ENCODE data around the gene CCHCR1. TPM values are rescaled to one million over a fixed set of nuclear protein-coding genes. Genes with fewer than 3 reads are reported as not detected.

CCHCR1 gene
- total and polyA plus RNA-seq, 9 donors = 11.2 to 31.5 (median 23.6) TPM

GRCh38 chr6:31129130-31129529 lies 28.5 kb downstream of the CCHCR1 start:
- H3K4me1 ChIP-seq (ENCODE audit: insufficient read depth) = no peaks in the 10 kb centered on the region
- intact Hi-C loops (cut with DNase I) = no loop called here
- H3K36me3 ChIP-seq = no peaks in the 10 kb centered on the region
- no peak for DNase-seq
- TF ChIP-seq, protein P1, sequence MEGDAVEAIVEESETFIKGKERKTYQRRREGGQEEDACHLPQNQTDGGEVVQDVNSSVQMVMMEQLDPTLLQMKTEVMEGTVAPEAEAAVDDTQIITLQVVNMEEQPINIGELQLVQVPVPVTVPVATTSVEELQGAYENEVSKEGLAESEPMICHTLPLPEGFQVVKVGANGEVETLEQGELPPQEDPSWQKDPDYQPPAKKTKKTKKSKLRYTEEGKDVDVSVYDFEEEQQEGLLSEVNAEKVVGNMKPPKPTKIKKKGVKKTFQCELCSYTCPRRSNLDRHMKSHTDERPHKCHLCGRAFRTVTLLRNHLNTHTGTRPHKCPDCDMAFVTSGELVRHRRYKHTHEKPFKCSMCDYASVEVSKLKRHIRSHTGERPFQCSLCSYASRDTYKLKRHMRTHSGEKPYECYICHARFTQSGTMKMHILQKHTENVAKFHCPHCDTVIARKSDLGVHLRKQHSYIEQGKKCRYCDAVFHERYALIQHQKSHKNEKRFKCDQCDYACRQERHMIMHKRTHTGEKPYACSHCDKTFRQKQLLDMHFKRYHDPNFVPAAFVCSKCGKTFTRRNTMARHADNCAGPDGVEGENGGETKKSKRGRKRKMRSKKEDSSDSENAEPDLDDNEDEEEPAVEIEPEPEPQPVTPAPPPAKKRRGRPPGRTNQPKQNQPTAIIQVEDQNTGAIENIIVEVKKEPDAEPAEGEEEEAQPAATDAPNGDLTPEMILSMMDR (IDR thresholded peaks at IDR 0.05) = no peak
- no peak for TF ChIP-seq POLR2A (IDR thresholded peaks at IDR 0.05)
- no peak for TF ChIP-seq EP300 (IDR thresholded peaks at IDR 0.05)
- no peak overlapping the region for H3K4me3 ChIP-seq
- no peaks in the 10 kb centered on the region for H3K27me3 ChIP-seq
- no peak overlapping the region for H3K27ac ChIP-seq
- no peaks in the 10 kb centered on the region for H3K9me3 ChIP-seq
- WGBS, 3 donors = 48 to 75% (median 54%) methylated on average over 4 of the region's 4 CpGs

DNA sequence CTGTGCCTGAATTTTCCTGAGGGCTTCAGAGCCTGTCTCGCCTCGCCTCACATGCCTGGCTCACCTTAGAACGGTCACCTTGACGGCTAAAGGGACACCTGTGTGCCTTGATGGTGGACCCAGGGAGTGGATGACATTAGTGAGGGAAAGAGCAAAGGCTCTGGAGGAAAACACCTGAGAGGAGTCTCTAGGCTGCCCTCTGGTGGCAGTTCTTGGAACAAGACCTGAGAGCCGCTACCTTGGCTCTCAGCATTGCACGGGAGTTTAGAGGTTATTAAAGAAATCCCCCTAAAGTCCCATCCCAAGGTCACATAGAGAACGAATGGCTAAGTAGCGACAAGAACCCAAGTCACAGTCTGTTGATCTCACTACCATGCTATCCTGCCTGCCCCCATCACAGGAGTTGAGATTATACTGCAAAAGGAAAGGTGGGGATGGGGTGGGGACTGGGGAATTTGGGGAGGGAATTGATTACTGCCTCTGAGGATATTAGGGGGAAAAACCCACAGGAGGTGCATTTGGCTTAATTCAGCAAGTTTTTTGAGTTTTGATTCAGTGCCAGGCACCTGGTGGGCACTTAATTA lies 29.4 kb downstream of the CCHCR1 start:
- Histone ChIP-seq H3K4me3 (no peak overlapping the region), H3K9me3 (no peaks in the 10 kb centered on the region), H3K36me3 (no peaks in the 10 kb centered on the region), H3K27ac (no peak overlapping the region), H3K27me3 (no peaks in the 10 kb centered on the region), H3K4me1 (ENCODE audit: insufficient read depth) (peaks cover 2% of the 10 kb centered on the region)
- TF ChIP-seq, protein P1 (IDR thresholded peaks at IDR 0.05) = peak; percentile 43 to 72 (median 47)
- no peak for TF ChIP-seq EP300 (IDR thresholded peaks at IDR 0.05)
- intact Hi-C loops (cut with DNase I) = no loop called here
- 6 to 11% (median 7%) methylated on average over 8 of the region's 8 CpGs for WGBS, 3 donors
- DNase-seq = peak; percentile 45 to 71 (median 68)

DNA sequence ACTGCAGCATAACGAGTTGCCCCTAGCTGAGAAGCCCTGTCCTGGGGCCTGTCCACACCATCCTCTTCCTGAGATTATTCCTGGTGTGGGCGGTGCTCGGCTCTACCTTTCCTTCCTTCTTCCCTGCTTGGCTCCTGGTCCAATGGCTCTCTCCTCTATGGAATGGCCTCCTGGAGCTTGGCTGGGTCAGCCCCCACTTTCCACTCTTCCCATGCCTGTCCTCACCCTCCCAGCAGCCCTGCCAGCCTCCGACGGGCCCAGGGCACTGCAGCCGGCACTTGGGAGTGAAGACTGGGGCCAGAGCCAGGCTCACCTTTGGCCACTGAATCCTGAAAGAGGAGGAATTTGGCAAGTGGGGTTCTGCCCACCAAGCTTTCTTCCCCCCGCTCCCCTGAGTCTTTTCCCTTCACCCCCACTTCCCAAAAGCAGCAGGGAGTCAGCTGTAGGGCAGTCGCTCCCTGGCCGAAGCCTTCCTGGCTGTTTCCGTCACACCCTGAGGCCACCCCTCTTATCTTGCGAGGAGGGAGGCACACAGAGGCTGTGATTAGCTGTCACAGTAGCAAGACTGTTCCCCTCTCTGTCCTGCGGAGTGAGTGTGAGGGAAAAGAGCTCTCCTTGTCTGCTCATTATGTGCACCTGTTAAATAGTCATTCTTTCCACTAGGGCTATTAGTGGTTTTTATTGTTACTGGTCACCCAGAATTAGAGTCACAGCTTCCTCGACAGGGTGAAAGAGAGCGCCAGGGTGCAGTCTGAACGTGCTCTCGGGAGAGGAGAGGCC lies 31.0 kb downstream of the CCHCR1 start:
- WGBS, 3 donors = 68 to 76% (median 72%) methylated on average over 16 of the region's 16 CpGs
- Histone ChIP-seq H3K4me3 (no peak overlapping the region), H3K4me1 (ENCODE audit: insufficient read depth) (peaks cover 8% of the 10 kb centered on the region), H3K27me3 (no peaks in the 10 kb centered on the region), H3K36me3 (no peaks in the 10 kb centered on the region), H3K27ac (no peak overlapping the region), H3K9me3 (no peaks in the 10 kb centered on the region)
- intact Hi-C loops (cut with DNase I) = no loop called here
- TF ChIP-seq EP300 (IDR thresholded peaks at IDR 0.05) (no peak), POLR2A (IDR thresholded peaks at IDR 0.05) (no peak)
- TF ChIP-seq, protein P1 (IDR thresholded peaks at IDR 0.05) = no peak
- DNase-seq = no peak

GRCh38 chr6:31125586-31126363 lies 31.8 kb downstream of the CCHCR1 start:
- peaks cover 8% of the 10 kb centered on the region for H3K4me1 ChIP-seq (ENCODE audit: insufficient read depth)
- H3K27me3 ChIP-seq = no peaks in the 10 kb centered on the region
- TF ChIP-seq, protein P1 (IDR thresholded peaks at IDR 0.05) = no peak
- TF ChIP-seq EP300 (IDR thresholded peaks at IDR 0.05) (no peak), POLR2A (IDR thresholded peaks at IDR 0.05) (no peak)
- H3K4me3 ChIP-seq = no peak overlapping the region
- no peak overlapping the region for H3K27ac ChIP-seq
- H3K9me3 ChIP-seq = no peaks in the 10 kb centered on the region
- DNase-seq = no peak
- no peaks in the 10 kb centered on the region for H3K36me3 ChIP-seq
- WGBS, 3 donors = 67 to 69% (median 68%) methylated on average over 12 of the region's 12 CpGs
- intact Hi-C loops (cut with DNase I) = no loop called here
